Measurements from ENCODE around the gene DIO3. TPM values are rescaled to one million over a fixed set of nuclear protein-coding genes. Genes with fewer than 3 reads are reported as not detected.

Gene DIO3
- total RNA-seq: 10 to 100 TPM in 1 of 8 experiments, 1 to 10 TPM in 5, under 1 TPM in 2; 0.31 to 19.5 (median 2.9) TPM

DNA sequence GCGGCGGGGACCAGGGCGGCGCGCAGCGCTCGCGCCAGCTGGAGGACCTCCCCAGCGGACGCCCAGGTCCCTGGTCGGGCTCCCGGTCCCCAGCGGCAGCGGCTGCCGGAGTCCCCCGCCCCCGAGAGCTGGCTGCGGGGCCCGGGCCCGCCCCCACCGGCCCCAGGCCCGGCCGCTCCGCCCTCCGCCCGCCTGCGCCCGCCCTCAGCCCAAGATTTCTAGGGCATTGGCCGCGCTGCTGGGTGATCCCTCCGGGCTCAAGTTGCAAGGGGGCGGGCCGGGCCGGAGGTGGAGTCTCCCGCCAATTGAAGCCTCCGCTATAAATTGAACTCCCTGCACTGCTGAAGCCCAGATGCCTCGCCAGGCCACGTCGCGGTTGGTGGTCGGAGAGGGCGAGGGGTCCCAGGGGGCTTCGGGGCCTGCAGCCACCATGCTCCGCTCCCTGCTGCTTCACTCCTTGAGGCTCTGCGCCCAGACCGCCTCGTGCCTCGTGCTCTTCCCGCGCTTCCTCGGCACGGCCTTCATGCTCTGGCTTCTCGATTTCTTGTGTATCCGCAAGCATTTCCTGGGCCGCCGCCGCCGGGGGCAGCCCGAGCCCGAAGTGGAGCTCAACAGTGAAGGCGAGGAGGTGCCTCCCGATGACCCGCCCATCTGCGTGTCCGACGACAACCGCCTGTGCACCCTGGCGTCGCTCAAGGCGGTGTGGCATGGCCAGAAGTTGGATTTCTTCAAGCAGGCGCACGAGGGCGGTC, at the start of gene DIO3:
TSS of gene DIO3 (plus strand) at position 351 of the 752 bp plus-strand sequence.
- Histone ChIP-seq H3K27ac (no peak within 1 kb of the TSS), H3K4me1 (replicated peaks in 1 of 2) (peaks cover 15 to 44% of the 10 kb centered on the region in 2 donors), H3K4me3 (peak within 1 kb of the TSS; percentile 40 to 48 (median 43))
- peak; percentile 35 to 93 (median 73) for ATAC-seq (replicated peaks in 6 of 8)
- in situ Hi-C loops (cut with MboI; ENCODE audit: low pct_unique_long_range_greater_than_20kb in 2 of 9, low sequenced_read_pairs in 9 of 9, unreplicated experiment in 9 of 9): no loop called here
- 30 to 36% (median 32%) methylated on average over 5 to 14 of the region's 73 CpGs; no CpG with 5 or more reads in 7 of the 10 experiments for WGBS, 10 experiments

DNA sequence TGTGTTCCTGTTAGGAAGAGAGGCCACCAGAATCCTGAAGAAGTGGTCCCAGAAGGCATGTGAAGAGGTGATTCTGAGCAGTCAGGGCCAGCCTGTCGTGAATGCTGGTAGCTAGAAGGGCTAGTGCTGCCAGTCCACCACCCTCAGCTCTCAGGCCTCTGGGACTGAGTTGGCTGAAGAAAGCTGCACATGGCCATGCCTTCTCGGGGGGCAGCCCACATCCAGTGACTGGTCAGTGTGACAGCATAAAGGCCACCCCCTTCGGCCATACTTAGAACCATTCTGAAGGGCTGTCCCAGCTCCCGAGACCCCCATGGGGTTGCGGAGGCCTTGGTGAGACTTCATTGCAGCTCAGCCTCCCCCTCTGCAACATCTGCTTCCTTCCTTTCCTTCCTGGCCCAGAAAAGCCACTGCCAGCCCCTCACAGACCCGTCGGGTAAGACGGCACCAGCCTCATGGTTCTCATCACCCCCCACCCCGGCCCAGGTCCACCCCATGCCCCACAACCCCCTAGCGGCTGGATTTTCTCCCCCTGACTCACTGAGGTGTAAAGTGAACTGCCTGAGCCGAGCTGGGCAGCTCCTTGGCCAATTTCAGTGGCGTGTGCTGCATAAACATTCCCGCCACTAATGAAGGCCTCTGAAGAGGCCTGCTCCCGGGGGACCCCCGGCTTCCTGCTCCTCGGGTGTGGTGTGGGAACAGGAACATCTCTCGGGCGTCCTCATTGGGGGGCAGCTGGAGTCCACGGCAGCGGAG, 49.5 kb upstream of the DIO3 start:
- peak in 5 of 8 experiments; percentile 18 to 74 (median 72) for ATAC-seq (replicated peaks in 6 of 8)
- 0 to 92% (median 61%) methylated on average over 1 to 6 of the region's 20 CpGs; no CpG with 5 or more reads in 5 of the 10 experiments for WGBS, 10 experiments
- in situ Hi-C loops (cut with MboI; ENCODE audit: low pct_unique_long_range_greater_than_20kb in 2 of 9, low sequenced_read_pairs in 9 of 9, unreplicated experiment in 9 of 9): no loop called here
- peak overlapping the region in 1 of 2 donors; percentile 41 for H3K27ac ChIP-seq
- peaks cover 0 to 7% of the 10 kb centered on the region in 2 donors for H3K4me1 ChIP-seq (replicated peaks in 1 of 2)
- no peak overlapping the region for H3K4me3 ChIP-seq

DNA sequence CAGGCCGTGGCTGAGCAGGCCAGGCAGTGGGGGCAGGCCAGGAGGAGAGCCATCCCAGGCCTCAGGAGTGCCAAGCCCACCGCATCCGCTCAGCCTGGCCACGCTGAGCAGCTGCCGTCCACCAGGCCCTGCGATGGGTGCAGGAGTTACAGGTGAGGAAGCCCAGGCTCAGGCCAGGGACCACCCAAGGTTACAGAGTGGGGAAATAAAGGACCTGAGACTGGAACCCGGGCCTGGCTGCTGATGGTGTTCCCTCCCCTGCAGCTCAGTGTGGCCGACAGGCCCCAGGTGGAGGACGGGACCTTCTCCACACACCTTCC, 49.0 kb upstream of the DIO3 start:
- H3K4me3 ChIP-seq: no peak overlapping the region
- WGBS, 10 experiments: 88 to 100% (median 92%) methylated on average over 1 to 5 of the region's 9 CpGs; no CpG with 5 or more reads in 7 of the 10 experiments
- ATAC-seq (replicated peaks in 6 of 8): peak in 1 of 8 experiments; percentile 16
- peaks cover 0 to 3% of the 10 kb centered on the region in 2 donors for H3K4me1 ChIP-seq (replicated peaks in 1 of 2)
- peak overlapping the region in 1 of 2 donors; percentile 41 for H3K27ac ChIP-seq
- in situ Hi-C loops (cut with MboI; ENCODE audit: low pct_unique_long_range_greater_than_20kb in 2 of 9, low sequenced_read_pairs in 9 of 9, unreplicated experiment in 9 of 9): no loop called here

DNA sequence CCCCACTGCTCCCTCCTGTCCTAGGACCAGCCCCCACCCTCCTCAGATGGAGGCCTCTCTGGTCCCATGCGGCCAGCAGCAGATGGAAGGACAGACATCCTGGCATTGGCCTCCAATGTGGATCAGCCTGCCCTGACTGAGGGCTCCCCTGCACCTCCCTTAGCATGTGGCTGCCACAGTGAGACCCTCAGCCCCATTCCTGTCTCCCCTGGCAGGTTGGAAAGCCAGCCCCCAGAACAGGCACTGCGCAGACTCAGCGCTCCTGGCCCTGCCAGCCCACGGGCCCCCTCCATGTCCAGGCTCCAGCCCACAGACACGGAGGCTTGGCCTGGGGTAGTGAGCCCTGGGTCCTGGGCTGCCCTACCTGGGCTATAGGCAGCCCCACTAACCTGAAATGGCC, 47.2 kb upstream of the DIO3 start:
- WGBS, 10 experiments: no CpG with 5 or more reads among the region's 5 CpGs
- H3K27ac ChIP-seq: no peak overlapping the region
- in situ Hi-C loops (cut with MboI; ENCODE audit: low pct_unique_long_range_greater_than_20kb in 2 of 9, low sequenced_read_pairs in 9 of 9, unreplicated experiment in 9 of 9): no loop called here
- peaks cover 0 to 3% of the 10 kb centered on the region in 2 donors for H3K4me1 ChIP-seq (replicated peaks in 1 of 2)
- H3K4me3 ChIP-seq: no peak overlapping the region
- ATAC-seq (replicated peaks in 6 of 8): peak in 1 of 8 experiments; percentile 14

DNA sequence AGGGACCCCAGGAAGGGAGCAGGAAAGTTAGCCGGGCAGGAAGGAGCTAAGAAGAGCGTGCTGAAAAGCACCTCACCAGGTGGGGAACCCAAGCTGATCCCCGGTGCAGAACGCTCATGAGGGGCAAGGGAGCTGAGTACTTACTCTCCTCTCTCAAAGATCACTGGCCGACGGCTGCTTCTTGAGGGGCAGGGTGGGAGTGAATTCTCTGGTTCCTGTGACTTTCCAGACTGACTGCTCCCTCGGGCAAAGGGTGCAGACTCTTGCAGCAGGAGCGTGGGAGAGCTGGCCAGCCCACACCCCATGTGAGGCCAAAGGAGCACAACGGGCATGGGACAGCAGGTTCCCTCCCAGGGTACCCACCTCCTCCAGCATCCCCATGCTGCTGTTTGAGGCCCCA, 44.9 kb upstream of the DIO3 start:
- in situ Hi-C loops (cut with MboI; ENCODE audit: low pct_unique_long_range_greater_than_20kb in 2 of 9, low sequenced_read_pairs in 9 of 9, unreplicated experiment in 9 of 9): no loop called here
- no peak for ATAC-seq (replicated peaks in 6 of 8)
- H3K27ac ChIP-seq: no peak overlapping the region
- 60 to 100% (median 86%) methylated on average over 1 to 3 of the region's 9 CpGs; no CpG with 5 or more reads in 4 of the 10 experiments for WGBS, 10 experiments
- H3K4me3 ChIP-seq: no peak overlapping the region
- peaks cover 6 to 9% of the 10 kb centered on the region in 2 donors for H3K4me1 ChIP-seq (replicated peaks in 1 of 2)

DNA sequence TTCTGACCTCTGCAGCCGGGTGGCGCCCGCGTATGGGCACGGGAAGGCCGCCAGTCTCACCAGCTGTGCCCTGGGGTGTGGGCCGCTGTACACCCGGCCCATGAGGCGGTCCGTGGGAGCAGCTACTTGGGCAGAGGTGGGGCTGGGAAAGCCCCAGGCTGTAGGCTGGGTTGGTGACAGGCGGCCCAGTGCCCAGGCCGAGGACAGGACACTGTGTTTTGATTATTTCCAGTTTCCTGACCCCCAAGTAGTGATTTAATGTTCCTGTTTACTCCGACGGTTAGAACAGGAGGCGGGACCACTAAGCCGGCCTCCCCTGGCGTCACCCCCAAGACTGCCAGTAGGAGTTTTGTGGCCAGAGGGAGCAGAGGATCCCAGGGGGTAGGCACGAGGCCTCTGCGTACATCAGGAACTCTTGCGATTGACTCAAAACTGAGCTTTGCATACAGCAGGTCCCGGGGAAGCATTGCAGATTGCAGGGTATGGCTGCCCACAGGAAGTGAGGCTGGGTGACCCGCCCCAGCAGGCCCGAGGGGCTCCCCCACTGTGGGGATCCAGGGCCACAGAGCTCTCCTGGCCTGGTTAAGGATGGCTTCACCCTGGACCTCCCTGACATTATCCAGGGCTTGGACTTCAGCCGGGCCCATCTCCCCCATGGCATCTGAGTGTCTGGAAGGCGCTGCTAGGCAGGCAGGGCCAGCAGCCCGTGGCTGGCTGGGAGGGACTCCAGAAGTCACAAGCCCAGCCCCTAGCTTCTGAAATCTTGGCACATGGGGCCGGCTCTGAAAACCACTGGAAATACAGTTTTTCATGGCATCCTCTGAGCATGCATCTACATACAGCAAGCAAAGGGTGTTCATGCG, 42.5 kb upstream of the DIO3 start:
- H3K27ac ChIP-seq: no peak overlapping the region
- peaks cover 6 to 17% of the 10 kb centered on the region in 2 donors for H3K4me1 ChIP-seq (replicated peaks in 1 of 2)
- ATAC-seq (replicated peaks in 6 of 8): peak in 5 of 8 experiments; percentile 8 to 84 (median 44)
- in situ Hi-C loops (cut with MboI; ENCODE audit: low pct_unique_long_range_greater_than_20kb in 2 of 9, low sequenced_read_pairs in 9 of 9, unreplicated experiment in 9 of 9): no loop called here
- 25 to 95% (median 55%) methylated on average over 1 to 10 of the region's 28 CpGs; no CpG with 5 or more reads in 2 of the 10 experiments for WGBS, 10 experiments
- no peak overlapping the region for H3K4me3 ChIP-seq

DNA sequence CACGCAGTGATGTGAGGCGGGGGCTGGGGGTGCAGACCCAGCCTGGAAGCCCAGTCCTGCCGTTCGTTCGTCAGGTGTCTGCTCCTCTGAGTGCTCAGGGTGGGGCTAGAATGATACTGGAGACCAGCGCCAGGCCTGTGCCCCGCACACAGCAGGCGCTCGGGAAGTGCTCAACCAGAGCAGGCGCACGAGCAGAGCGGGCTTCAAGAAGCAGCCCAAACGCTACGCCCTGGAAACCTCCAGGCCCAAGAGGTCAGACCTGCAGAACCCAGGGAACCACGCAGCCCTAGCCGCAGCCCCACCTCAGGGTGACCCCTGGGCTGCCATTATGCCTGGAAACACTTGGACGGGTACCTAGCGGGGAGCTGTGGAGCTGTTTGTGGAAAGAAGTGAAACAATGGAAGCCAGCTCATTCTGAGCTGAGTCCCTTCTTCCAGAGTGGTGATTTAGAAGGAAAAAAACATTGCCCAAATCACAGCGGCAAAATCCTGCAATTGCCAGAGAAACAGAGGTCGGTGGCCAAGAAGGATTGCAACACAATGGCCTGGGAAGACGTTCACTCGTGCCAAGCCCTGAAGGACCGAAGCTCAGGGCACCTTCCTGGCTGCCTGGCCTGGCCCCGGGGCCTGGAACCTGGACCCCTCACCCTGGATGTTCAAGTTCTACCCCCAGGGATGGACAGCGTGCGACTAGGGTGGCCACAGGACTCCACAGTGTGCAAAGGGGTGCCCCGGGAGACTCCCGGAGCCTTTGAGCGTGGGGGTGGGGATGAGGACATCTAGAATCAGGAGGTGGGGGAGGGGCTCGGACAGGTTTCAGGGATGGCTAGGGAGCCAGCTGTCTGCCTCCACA, 40.4 kb upstream of the DIO3 start:
- H3K4me1 ChIP-seq (replicated peaks in 1 of 2): peaks cover 15 to 26% of the 10 kb centered on the region in 2 donors
- no peak for ATAC-seq (replicated peaks in 6 of 8)
- in situ Hi-C loops (cut with MboI; ENCODE audit: low pct_unique_long_range_greater_than_20kb in 2 of 9, low sequenced_read_pairs in 9 of 9, unreplicated experiment in 9 of 9): no loop called here
- H3K4me3 ChIP-seq: no peak overlapping the region
- 0 to 100% (median 70%) methylated on average over 1 to 5 of the region's 30 CpGs; no CpG with 5 or more reads in 3 of the 10 experiments for WGBS, 10 experiments
- H3K27ac ChIP-seq: no peak overlapping the region

DNA sequence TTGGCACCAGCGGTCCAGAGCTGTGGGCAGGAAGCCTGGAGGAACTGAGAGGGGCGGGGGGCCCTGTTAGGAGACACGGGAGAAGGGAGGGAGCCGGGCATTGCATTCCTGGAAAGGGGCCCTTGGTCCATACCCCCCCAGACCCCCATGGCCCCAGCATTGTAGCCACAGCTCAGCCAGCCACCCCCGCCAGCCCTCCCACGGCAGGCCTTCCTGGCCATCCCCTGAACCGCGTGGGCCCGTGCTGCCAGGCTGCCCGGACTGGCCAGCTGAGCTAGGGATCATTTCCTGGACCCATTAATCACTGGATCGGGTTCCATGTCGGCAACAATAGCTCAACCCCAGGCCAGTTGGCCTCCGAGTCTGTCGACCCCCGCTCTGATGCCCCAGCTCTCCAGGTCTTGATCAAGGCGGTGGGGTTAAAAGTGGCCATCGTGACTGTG, 39.8 kb upstream of the DIO3 start:
- H3K4me3 ChIP-seq: no peak overlapping the region
- peaks cover 22 to 33% of the 10 kb centered on the region in 2 donors for H3K4me1 ChIP-seq (replicated peaks in 1 of 2)
- H3K27ac ChIP-seq: no peak overlapping the region
- whole genome bisulfite sequencing, 10 experiments: 0 to 100% (median 31%) methylated on average over 1 to 7 of the region's 17 CpGs; no CpG with 5 or more reads in 6 of the 10 experiments
- in situ Hi-C loops (cut with MboI; ENCODE audit: low pct_unique_long_range_greater_than_20kb in 2 of 9, low sequenced_read_pairs in 9 of 9, unreplicated experiment in 9 of 9): no loop called here
- no peak for ATAC-seq (replicated peaks in 6 of 8)

DNA sequence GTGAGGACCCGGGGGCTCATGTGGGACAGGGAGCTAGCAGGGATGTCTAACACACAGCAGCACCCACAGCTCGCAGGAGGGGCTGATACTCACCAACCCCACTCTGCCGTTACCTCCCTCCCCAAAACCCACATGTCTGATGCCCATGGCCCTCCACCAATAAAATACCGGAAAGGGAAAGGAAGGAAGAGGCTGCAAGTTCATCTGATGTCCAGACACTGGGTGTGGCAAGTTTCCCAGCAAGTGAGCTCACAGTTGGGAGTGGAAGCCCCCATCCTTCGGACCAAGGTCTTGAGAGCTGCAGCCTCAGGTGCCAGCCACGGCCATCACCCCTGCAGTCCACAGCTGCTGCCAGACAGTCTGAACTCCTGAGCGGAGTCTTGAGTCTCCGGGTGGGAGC, 39.3 kb upstream of the DIO3 start:
- 40 to 100% (median 75%) methylated on average over 1 to 4 of the region's 8 CpGs; no CpG with 5 or more reads in 3 of the 10 experiments for WGBS, 10 experiments
- Histone ChIP-seq H3K27ac (no peak overlapping the region), H3K4me3 (no peak overlapping the region), H3K4me1 (replicated peaks in 1 of 2) (peaks cover 22 to 34% of the 10 kb centered on the region in 2 donors)
- no peak for ATAC-seq (replicated peaks in 6 of 8)
- in situ Hi-C loops (cut with MboI; ENCODE audit: low pct_unique_long_range_greater_than_20kb in 2 of 9, low sequenced_read_pairs in 9 of 9, unreplicated experiment in 9 of 9): no loop called here

DNA sequence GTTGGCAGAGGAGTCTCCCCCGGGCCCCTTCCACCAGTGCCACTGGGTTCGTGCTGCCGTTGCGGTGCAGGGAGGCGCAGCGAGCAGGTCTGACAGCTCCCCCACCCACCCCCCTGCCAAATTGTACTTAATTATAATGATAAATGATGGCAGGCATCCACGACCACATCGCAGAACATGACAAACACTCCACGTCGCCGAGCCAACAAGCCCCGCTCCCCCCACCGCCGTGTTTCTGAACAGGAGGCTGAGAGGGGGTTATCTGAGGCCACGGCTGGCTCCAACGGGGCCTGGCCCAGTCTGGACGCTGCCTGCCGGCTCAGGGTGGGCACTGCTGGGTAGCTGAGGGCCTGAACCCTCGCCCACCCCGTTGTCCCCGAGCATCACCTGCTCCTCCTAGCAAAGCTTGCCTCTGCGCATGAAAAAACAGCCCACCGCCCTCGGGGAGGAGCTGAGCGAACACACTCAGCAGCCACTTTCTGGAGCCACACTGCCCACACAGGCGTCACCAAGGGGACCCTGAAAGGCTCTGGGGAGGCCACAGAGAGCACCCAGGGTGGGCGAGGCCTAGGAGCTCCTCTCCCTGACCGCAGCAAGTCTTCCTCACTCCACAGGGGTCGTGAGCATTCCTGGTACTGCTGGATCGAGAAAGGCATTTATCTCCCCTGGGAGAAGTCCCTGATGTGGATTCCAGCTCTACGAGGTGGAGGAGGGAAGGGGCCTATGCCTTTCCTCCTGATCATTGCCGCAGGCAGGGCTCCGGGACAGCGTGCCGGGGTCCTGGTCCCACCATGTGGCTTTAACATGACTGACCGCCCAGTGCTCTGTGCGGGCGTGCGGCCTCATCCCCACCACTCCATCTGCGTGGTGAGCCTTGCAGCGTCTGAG, 35.4 kb upstream of the DIO3 start:
- 50 to 100% (median 68%) methylated on average over 2 to 5 of the region's 41 CpGs; no CpG with 5 or more reads in 5 of the 10 experiments for WGBS, 10 experiments
- no peak overlapping the region for H3K4me3 ChIP-seq
- H3K27ac ChIP-seq: peak overlapping the region in 1 of 2 donors; percentile 53
- in situ Hi-C loops (cut with MboI; ENCODE audit: low pct_unique_long_range_greater_than_20kb in 2 of 9, low sequenced_read_pairs in 9 of 9, unreplicated experiment in 9 of 9): no loop called here
- peaks cover 22 to 30% of the 10 kb centered on the region in 2 donors for H3K4me1 ChIP-seq (replicated peaks in 1 of 2)
- ATAC-seq (replicated peaks in 6 of 8): peak in 5 of 8 experiments; percentile 74 to 86 (median 79)

DNA sequence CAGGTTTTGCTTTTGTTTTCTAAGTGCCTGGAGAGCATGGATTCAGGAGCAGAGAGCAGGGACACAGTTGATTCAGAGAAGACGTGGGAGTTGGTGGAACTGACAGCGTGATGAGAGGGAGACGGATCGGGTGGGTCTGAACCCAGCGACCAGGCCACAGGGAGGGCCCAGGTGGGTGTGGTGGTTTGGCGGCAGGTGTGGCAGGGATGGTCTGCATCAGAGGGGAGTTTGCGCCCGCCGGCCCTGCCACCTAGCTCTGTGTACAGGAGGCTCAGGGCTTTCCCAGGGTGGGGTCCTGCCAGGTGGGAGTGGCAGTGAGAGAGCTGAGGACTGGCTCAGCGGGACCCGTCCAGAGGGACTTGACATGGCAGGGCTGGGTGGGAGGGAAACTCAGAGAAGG, 33.3 kb upstream of the DIO3 start:
- 40 to 100% (median 59%) methylated on average over 1 to 2 of the region's 11 CpGs; no CpG with 5 or more reads in 6 of the 10 experiments for WGBS, 10 experiments
- no peak for ATAC-seq (replicated peaks in 6 of 8)
- in situ Hi-C loops (cut with MboI; ENCODE audit: low pct_unique_long_range_greater_than_20kb in 2 of 9, low sequenced_read_pairs in 9 of 9, unreplicated experiment in 9 of 9): no loop called here
- Histone ChIP-seq H3K4me3 (no peak overlapping the region), H3K4me1 (replicated peaks in 1 of 2) (peaks cover 16 to 18% of the 10 kb centered on the region in 2 donors), H3K27ac (no peak overlapping the region)
